GM18873 (cell line): ENCODE results near the gene PRC1.

ENCODE experiments used
- ATAC-seq: cut with Tn5 transposase; IDR thresholded peaks from one replicate; pipeline ENCODE4 v1.9.1; 2021; ENCODE audit warnings: mild to moderate bottlenecking, moderate library complexity, moderate number of reproducible peaks; ENCODE audit not compliant: unreplicated experiment, low FRiP score

The PRC1 gene

GRCh38 chr15:90956274-90957030 is 37.9 kb downstream of the PRC1 start:
- no peak for ATAC-seq

GRCh38 chr15:90955624-90956273 is 38.6 kb downstream of the PRC1 start:
- no peak for ATAC-seq

- peak; percentile 85 for ATAC-seq
Measured at GRCh38 chr15:90954712-90955623, 39.4 kb downstream of the PRC1 start, which contains the start of gene RCCD1. Gene RCCD1 (plus strand): TSS chr15:90954884. CDS start chr15:90956735, 1,851 bp downstream.

- no peak for ATAC-seq
Measured at GRCh38 chr15:90953947-90954711, 40.2 kb downstream of the PRC1 start.

- no peak for ATAC-seq
Measured at GRCh38 chr15:90952901-90953677, 41.2 kb downstream of the PRC1 start.

GRCh38 chr15:90950676-90951075 is 43.7 kb downstream of the PRC1 start:
- no peak for ATAC-seq

- no peak for ATAC-seq
Measured at GRCh38 chr15:90949979-90950675, 44.2 kb downstream of the PRC1 start.

GRCh38 chr15:90948506-90948905 is 45.8 kb downstream of the PRC1 start:
- no peak for ATAC-seq

- ATAC-seq = no peak
Measured at GRCh38 chr15:90947577-90948357, 46.6 kb downstream of the PRC1 start.

- no peak for ATAC-seq
Measured at GRCh38 chr15:90946941-90947576, 47.3 kb downstream of the PRC1 start.

GRCh38 chr15:90946538-90946937 is 47.8 kb downstream of the PRC1 start:
- ATAC-seq = no peak

- ATAC-seq = no peak
Measured at GRCh38 chr15:90945091-90945490, 49.2 kb downstream of the PRC1 start.

- no peak for ATAC-seq
Measured at GRCh38 chr15:90942354-90943120, 51.8 kb downstream of the PRC1 start.

GRCh38 chr15:90941038-90941437 is 53.3 kb downstream of the PRC1 start:
- ATAC-seq = no peak

- no peak for ATAC-seq
Measured at GRCh38 chr15:90939756-90940155, 54.6 kb downstream of the PRC1 start.

GRCh38 chr15:90938261-90938660 is 56.1 kb downstream of the PRC1 start:
- ATAC-seq = no peak

- no peak for ATAC-seq
Measured at GRCh38 chr15:90936823-90937222, 57.5 kb downstream of the PRC1 start.
